ENCODE results near the gene BUB1.

The BUB1 gene

DNA sequence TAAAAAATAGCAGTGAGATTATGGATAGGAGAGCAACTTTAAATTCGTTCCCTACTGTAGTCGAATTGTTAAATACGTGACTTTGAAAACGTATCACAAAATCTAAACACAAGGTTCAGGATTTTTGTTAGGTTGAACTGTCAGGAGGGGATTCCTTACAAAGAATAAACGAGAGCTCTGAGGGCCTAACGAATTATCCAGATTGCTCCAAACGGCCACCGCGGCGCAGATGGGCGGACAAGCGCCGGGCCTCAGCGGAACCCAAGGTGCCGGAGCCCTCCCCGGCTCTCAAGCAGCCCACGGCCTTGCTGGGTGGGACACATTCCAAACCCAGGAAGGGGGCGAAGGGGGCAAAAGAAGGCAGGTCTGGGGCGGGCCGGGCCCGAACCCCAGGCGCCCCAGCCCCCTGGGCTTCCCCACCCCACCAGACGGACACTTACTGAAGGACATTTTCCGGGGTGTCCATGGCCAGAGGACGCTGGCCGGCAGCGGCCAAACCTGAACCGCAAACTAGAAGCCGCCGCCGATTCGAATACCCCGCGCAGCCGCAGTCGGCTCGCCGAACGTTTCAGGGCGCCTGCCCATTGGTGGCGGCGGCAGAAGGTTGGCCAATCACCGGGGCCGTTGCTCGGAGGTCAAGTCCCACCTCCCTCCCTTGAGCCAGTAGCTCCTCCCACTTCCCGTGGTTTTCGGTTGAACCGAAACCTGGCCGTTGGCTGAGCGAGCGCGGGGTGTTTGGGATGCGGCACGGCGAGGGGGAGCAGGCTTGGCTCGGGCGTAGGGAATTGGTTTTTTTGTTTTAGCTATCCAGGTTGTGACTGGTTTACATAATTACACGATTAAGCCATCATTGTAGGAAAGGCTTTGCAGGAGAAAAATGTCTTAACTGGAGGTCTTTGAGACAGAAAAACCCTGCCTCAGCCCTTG is at the start of gene BUB1:
Gene BUB1 (minus strand): TSS at position 534 of the 927 bp plus-strand sequence. CDS start 68 bp downstream, at position 466.
- TF ChIP-seq CTCF (IDR thresholded peaks at IDR 0.05; ENCODE audit: unreplicated experiment in 3 of 3) = no peak
- Mint-ChIP-seq H3K4me3 (peak within 1 kb of the TSS; percentile 91 to 95 (median 95)), H3K27ac (peak within 1 kb of the TSS; percentile 97 to 98 (median 97)), H3K4me1 (peaks cover 36% of the 10 kb centered on the region), H3K9me3 (no peaks in the 10 kb centered on the region), H3K27me3 (ENCODE audit: low read depth) (peaks cover 8% of the 10 kb centered on the region), H3K36me3 (ENCODE audit: low read depth) (peaks cover under 1% of the 10 kb centered on the region)

DNA sequence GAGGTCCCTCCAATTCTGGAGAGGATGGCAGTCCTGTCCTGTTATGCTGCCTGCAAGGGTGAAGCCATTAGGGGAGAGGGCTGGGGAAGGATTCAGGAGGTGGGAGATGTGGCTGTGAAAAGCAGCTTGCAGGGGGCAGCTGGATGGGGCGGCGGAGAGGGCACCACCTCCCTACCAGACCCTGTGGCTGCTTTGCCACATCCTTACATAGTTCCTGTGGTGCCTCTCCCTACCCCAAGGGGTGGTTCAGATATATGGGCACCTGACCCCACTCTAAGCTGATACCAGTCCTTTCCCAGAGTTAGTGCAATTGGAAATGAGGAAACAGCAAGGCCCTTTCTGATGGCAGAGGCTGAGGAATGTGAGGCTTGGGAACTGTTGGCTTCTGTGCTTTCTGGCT is 48.4 kb upstream of the BUB1 start:
- no peak overlapping the region for H3K4me3 Mint-ChIP-seq
- H3K4me1 Mint-ChIP-seq = no peaks in the 10 kb centered on the region
- H3K27ac Mint-ChIP-seq = no peak overlapping the region
- H3K36me3 Mint-ChIP-seq (ENCODE audit: low read depth) = no peaks in the 10 kb centered on the region
- TF ChIP-seq CTCF (IDR thresholded peaks at IDR 0.05; ENCODE audit: unreplicated experiment in 3 of 3) = no peak
- peaks cover 10% of the 10 kb centered on the region for H3K9me3 Mint-ChIP-seq
- H3K27me3 Mint-ChIP-seq (ENCODE audit: low read depth) = peaks cover 51% of the 10 kb centered on the region

GRCh38 chr2:110725859-110726258 is 48.0 kb upstream of the BUB1 start:
- H3K4me3 Mint-ChIP-seq = no peak overlapping the region
- H3K4me1 Mint-ChIP-seq = no peaks in the 10 kb centered on the region
- H3K27ac Mint-ChIP-seq = no peak overlapping the region
- no peak for TF ChIP-seq CTCF (IDR thresholded peaks at IDR 0.05; ENCODE audit: unreplicated experiment in 3 of 3)
- no peaks in the 10 kb centered on the region for H3K36me3 Mint-ChIP-seq (ENCODE audit: low read depth)
- H3K27me3 Mint-ChIP-seq (ENCODE audit: low read depth) = peaks cover 47% of the 10 kb centered on the region
- peaks cover 5% of the 10 kb centered on the region for H3K9me3 Mint-ChIP-seq

DNA sequence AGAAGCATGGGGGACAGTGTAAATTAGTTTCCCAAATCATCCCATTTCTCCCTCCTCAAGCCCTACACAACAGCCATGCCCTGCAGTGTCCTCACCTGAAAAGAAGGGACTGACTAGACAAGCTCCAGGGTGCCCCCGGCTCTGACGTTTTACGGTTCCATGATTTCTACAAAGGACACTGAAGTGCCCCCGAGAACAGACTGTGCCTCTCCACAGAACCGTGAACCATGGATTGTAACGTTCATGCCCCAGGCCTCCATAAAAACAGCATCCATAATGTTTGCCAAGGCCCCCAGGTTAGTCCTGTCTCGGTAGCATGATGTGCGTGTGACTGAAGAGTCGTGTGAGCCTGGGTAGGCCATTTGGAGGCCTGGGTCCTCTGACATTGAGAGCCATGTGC is 47.5 kb upstream of the BUB1 start:
- H3K27ac Mint-ChIP-seq = no peak overlapping the region
- no peak for TF ChIP-seq CTCF (IDR thresholded peaks at IDR 0.05; ENCODE audit: unreplicated experiment in 3 of 3)
- H3K4me1 Mint-ChIP-seq = no peaks in the 10 kb centered on the region
- H3K27me3 Mint-ChIP-seq (ENCODE audit: low read depth) = peaks cover 42% of the 10 kb centered on the region
- no peaks in the 10 kb centered on the region for H3K36me3 Mint-ChIP-seq (ENCODE audit: low read depth)
- no peak overlapping the region for H3K4me3 Mint-ChIP-seq
- H3K9me3 Mint-ChIP-seq = peaks cover under 1% of the 10 kb centered on the region

GRCh38 chr2:110724820-110725219 is 47.0 kb upstream of the BUB1 start:
- Mint-ChIP-seq H3K4me3 (no peak overlapping the region), H3K4me1 (no peaks in the 10 kb centered on the region), H3K27me3 (ENCODE audit: low read depth) (peaks cover 42% of the 10 kb centered on the region), H3K27ac (no peak overlapping the region), H3K36me3 (ENCODE audit: low read depth) (no peaks in the 10 kb centered on the region), H3K9me3 (no peaks in the 10 kb centered on the region)
- no peak for TF ChIP-seq CTCF (IDR thresholded peaks at IDR 0.05; ENCODE audit: unreplicated experiment in 3 of 3)

DNA sequence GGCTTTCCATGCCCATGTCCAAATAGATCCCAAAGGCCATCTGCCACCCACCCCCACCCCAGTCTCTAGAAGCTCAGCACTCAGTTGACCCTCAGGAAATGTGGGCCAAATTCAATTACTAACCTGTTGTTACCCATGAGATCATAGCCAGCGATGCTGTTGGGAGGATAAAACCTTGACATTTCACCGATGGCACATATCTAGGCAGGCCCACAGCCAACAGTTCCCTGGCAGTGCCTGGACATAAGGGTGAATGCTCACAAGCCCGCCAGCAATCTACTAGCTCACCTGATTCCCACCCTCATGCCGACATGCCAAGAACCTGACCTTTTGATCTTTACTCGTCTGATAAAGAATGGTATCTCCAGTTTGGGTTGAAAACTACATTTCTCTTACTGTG is 42.7 kb upstream of the BUB1 start:
- Mint-ChIP-seq H3K4me1 (peaks cover 18% of the 10 kb centered on the region), H3K27me3 (ENCODE audit: low read depth) (peaks cover 14% of the 10 kb centered on the region), H3K4me3 (no peak overlapping the region), H3K9me3 (no peaks in the 10 kb centered on the region), H3K27ac (no peak overlapping the region), H3K36me3 (ENCODE audit: low read depth) (no peaks in the 10 kb centered on the region)
- TF ChIP-seq CTCF (IDR thresholded peaks at IDR 0.05; ENCODE audit: unreplicated experiment in 3 of 3) = no peak

All from nephron (organoid).